ENCODE results near the gene ANO9.
"Not testable (repeated sequence)": the region's sequence is repeated elsewhere in the genome, so short reads cannot be mapped to it uniquely, and the experiment has no call there.

The ANO9 gene

DNA sequence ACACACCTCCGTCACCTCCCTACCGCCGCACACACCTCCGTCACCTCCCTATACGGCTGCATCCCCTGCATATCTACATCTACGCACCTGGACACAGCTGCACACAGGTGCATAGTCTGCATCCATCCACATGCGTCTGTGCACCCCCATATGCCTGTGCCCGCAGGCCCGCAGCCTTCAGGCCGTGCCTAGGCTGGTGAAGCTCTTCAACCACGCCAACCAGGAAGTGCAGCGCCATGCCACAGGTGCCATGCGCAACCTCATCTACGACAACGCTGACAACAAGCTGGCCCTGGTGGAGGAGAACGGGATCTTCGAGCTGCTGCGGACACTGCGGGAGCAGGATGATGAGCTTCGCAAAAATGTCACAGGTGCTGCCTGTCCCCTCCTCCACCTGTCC, 43.0 kb downstream of the ANO9 start:
- peak; percentile 38 to 69 for DNase-seq

DNA sequence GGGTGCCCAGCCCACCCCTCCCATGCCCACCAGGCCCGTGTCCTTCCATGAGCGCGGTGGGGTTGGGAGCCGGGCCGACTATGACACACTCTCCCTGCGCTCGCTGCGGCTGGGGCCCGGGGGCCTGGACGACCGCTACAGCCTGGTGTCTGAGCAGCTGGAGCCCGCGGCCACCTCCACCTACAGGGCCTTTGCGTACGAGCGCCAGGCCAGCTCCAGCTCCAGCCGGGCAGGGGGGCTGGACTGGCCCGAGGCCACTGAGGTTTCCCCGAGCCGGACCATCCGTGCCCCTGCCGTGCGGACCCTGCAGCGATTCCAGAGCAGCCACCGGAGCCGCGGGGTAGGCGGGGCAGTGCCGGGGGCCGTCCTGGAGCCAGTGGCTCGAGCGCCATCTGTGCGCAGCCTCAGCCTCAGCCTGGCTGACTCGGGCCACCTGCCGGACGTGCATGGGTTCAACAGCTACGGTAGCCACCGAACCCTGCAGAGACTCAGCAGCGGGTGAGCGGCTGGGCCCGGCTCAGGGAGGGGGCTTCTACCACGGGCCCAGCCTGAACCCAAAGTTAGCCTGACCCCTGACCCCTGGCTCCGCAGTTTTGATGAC, 44.8 kb downstream of the ANO9 start:
- peak; percentile 70 to 75 for DNase-seq

DNA sequence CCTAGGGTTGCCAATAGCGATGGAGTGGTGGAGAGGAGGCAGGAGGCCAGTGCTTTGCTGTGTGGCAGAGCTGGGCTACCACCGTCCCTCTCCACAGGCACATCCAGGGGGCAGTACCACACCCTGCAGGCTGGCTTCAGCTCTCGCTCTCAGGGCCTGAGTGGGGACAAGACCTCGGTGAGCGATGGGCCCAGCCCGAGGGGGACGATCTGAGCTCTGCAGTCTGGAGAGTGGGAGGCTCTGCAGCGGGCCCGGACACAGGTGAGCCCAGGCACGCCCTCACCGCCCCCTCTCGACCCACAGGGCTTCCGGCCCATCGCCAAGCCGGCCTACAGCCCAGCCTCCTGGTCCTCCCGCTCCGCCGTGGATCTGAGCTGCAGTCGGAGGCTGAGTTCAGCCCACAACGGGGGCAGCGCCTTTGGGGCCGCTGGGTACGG, 45.3 kb downstream of the ANO9 start:
- DNase-seq, result peak; percentile 26 to 53

DNA sequence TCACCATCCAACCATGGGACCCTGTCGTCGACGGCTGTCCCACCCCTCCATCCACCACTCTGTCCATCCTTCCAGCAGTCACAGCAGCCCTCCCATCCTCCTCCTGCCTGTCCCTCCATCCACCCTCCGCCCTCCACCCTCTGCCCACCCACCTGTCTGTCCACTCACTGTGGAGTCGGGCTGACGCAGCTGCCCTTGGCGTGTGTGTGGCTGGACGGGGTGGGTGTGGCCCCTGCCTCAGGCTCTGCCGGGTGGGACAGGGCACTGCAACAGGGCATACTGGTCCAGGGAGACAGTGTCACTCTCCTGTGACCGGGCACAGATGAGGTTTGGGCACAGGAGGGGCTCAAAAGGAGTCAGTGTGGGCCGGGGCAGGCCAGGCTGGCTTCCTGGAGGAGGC, 45.9 kb downstream of the ANO9 start:
- no peak for DNase-seq

DNA sequence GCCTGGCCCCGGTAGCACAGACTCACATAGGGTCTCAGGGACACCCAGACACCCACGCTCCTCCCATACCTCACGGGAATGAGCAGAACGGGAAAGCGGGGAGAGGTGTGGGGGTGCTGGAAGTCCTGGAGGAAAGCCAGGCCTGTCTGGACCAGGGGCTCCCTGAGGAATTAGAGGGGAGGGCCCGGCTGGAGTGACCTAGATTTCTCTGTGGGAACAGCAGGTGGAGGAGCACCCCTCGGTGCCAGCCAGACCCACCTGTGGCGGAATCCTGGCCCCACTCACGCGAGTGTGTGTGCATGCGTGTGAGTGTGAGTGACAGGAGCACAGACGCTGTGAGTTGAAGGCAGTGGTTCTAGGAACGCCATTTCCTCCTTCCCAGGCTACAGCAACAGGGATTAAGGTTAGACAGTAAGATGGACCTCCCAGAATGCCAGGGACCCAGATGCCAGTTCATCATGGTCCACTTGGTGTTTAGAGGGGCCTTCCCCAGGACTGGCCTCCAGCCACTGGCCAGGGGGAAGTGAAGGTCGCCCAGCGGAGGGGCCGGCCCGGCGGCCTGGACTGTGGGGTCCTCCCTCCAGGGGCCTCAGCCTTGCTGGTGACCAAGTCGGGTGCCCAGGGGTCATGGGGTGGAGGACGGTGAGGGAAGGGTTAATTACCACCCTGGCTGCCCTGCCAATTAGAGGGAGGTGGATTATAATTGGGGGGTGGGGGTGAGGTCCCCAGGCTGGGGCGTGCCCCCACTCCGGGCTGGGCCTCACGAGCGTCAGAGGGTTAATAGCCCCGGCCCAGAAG, 46.8 kb downstream of the ANO9 start:
- DNase-seq, result no peak

DNA sequence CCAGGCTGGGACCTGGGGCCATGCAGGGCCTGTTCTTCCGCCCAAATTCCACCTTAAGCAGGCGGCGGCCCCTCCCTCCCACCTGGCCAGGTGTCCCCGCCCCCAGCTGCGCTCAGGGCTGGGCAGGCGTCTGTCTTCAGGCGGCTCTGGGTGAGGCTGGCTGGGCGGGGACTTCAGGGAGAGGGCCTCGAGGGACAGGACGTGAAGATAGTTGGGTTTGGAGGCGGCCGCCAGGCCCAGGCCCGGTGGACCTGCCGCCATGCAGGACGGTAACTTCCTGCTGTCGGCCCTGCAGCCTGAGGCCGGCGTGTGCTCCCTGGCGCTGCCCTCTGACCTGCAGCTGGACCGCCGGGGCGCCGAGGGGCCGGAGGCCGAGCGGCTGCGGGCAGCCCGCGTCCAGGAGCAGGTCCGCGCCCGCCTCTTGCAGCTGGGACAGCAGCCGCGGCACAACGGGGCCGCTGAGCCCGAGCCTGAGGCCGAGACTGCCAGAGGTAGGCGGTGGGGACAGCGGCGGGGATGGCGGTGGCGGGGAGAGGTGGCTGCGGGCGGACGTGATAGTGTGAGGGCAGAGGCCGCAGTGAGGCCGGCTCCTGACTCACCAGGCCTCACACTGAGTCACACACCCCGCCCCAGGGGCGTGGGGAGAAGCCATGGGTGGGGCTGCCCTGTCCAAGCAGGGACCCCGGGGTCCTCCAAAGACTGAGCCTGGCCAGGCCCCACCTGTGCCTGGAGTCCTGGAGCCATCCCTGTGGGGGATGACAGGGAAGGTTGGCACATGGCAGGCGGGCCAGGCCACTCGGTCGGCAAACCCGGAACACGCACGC, 47.6 kb downstream of the ANO9 start, which contains the start of gene PKP3:
PKP3 (plus strand) TSS at position 176 of the 824 bp plus-strand sequence; CDS start at position 260, 84 bp downstream.
- DNase-seq, result no peak

DNA sequence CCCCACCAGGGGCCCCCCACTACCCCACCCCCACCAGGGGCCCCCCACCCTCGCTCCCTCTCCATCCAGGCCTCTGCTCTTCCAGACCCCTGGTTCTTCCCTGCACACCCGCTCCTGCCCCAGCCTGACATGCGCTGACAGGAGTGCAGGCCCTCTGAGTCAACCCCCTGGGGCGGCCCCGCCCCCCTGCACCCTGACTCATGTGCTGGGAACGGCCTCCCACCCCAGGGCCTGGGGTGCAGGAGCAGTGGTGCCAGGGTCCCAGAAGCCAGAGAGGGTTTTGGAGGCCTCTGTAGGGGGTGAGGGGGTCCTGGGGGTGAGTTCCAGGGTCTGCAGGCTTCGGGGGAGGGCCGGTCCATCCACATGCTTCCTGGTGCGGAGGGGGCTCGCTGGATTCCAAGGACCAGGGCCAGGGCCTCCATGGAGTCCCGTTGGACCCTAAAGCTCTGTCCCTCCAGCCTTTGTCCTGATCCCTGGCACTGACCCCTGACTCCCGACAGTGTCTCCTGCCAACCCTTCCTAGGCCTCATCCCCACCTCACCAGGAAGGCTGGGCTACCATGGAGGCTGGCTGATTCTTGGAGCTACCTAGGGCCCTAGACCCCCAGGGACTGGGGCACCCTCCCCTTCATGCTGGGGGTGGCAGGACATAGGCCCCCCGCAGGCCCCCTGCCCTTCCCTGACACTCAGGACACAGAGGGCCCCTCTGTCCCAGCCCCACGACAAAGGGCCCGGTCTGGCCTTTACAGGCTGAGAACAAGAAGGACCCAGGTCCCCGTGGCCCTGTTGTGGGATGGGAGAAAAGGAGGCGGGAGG, 48.4 kb downstream of the ANO9 start:
- no peak for DNase-seq

DNA sequence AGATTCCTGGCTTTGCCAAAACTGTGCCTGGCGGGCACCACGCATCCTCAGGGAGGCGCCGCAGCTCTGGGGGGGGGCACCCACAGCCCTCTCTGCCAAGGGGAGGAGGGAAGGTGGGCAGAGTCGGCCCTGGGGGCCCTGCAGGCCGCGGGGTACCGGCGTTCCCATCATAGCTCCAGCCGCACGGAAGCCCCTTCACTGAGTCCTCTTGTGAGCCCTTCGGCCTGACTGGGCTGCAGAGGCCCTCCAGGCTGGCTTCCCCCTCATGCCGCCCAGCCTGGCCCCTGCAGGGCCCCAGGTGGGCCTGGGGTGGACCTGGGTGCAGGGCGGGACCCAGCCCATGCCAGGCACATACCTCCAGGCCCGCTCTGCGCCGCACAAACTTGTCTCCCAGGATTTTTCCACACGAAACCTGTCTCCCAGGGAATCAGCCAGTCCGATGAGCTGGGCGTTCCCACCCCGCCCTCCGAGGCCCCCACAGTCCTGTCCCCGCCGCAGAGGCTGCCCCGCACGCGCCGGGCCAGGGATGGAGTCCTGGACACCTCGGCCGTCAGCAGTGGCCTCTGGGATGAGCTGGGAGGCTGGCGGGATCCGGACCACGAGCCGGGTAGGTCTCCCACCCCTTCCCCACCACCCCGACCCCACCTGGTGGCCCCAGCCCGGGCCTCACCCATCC, 49.6 kb downstream of the ANO9 start:
- no peak for DNase-seq

DNA sequence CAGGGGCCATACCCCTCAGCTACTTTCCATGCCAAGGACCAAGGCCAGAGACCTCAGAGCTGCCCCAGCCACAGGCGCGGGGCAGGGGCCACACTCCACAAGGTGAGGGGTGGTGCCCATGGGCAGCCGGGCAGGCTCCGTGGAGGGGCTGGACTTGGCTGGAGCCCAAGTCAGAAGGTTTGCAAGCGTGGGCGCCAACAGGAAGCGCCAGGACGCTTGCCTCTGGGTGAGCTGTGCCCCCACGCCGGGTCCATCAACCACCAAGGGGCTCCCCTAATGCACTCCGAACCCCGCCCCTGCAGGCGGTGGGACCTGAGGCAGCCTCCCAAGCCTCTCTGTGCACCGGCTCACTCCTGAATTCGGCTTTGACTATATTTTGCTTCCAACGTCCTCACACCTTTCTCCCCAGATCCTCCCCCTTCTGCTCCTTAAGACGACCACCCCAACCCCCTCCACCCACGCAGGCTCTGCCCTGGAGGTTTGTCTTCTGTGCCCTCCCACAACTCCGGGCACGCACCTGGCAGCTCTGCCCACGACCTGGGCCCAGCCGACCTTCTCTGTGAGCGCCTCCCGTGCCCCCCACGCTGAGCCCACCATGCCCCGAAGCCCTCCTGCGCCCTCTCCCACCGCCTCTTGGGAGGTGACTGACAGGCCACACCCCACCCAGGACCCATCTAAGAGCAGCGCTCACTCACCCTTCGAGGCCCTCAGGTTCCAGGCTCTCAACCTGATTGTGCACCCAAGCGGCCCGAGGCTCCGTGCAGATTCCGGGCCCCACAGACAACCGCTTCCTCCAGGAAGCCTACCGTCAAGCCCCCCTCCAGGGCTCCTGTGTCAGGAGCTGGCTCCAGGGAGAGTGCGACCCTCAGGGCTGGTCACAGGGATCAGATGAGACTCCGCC, 50.4 kb downstream of the ANO9 start:
- DNase-seq, result no peak

DNA sequence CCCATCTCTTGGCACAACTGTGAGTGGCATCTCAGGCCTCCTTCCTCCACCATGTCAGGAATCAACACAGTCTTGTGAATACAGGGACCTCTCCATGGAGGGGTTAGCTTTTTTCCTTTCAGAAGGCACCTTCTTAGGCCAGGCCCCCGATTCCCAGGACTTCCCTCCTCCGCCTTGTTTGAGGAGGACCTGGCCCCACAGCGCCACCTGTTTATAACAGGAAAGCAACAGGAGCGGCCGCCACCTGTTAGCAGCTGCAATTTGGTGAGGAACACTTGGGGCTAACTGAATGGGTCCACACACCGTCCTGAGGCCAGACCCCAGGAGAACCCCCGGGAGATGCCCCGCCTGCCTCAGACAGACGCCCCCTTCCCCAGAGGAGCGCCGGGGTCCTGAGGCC, 51.6 kb downstream of the ANO9 start:
- no peak for DNase-seq

DNA sequence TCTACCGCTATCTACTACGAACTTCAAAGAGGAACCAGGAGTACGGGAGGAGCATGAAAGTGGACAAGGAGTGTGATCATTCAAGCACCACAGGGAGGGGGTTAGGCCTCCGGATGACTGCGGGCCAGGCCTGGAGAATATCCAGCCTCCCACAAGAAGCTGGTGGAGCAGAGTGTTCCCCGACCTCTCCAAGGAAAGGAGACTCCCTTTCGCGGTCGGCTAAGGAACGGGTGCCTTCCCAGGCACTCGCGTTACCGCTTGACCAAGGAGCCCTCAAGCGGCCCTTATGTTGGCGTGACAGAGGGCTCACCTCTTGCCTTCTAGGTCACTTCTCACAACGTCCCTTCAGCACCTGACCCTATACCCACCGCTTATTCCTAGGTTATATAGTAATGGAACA, 52.4 kb downstream of the ANO9 start:
- not testable (repeated sequence) for DNase-seq

DNA sequence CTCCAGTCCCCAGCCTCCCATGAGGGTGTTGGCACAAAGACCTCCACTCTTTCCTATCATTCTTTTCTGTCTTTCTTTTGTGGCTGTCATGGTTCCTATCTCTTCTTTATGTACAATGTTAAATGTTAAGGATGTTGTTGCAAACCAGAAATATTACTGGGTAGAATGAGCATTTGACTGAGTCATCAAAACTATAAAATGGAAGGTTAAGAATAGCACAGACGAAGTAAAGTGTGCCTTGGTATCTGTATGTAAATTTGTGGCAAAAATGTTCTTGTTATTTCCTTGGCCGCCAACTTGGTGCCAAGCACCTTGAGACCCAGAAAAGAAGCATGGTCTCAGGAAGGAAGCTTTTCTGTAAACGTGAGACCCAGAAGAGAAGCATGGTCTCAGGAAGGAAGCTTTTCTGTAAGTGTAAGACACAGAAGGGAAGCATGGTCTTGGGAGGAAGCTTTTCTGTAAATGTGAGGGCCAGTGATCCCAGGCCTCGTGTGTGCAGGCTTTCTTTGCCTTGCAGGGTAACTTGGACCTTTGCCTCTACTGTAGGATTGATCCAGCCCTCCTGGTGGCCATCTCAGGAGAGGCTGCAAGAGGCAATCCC, 54.5 kb downstream of the ANO9 start:
- DNase-seq, result no peak

DNA sequence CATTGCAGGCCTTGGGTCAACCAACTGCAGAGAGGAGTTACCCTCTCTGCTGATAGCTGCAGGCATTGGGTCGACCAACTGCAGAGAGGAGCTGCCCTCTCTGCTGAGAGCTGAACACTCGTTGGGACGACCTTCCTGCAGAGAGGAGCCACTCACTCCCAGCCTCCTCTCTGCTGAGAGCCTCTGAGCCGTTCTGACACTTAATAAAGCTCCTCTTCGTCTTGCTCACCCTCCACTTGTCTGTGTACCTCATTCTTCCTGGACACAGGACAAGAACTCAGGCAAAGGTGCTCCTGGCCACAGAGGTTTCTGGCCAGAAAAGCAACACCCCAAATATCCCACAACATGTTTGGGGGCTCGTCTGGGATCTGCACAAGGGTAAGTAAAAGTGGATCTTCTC, 55.3 kb downstream of the ANO9 start:
- no peak for DNase-seq

DNA sequence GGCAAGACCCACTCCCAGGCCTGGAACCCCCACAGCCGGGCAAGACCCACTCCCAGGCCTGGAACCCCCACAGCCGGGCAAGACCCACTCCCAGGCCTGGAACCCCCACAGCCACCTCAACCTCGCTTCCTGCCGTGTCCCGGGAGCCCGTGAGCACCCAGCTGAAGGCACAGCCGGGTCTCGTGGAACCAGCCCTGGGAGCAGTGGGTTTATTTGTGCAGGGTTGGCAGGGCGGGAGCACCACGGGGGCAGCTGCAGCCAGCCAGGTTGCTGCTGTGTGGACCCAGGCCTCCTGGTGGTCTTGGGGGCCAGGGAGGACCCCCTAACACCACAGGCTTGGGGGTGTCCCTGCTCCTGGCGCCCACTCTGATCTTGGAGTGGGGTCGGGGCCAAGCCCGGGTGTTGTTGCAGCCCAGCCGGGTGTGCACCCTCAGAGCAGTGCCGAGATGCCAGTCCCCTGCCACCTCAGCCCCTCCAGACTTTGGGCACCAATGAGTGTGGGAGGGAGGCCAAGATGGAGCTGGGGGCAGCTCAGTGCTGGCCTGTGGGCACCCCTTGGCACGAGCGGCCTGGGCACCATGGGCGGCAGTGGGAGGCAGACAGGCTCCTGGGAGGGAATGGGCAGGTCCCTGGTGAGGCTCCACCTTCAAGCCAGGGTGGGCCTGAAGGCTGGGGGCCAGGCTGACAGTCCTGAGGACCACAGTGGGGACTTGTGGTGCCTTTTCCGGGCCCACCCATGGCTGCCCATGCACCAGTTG, 56.0 kb downstream of the ANO9 start:
- no peak for DNase-seq

DNA sequence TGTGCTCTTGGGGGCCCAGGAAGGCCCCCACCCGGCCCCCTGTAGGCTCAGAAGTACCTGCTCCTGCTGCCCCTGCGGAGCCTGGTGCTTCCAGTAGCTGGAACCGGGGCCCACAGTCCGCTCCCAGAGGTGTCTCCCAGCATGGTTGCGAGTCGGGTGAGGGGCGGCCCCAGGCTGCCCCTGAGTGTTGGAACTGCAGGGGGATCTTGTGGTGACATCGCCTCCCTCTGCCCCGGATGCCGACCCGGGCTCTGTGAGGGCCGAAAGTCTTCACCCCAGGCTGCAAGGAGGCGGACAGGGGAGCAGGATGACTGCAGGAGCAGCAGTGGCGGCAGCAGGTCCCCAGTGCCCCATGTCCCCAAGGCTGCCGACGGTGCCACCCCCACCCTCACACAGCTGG, 57.3 kb downstream of the ANO9 start:
- DNase-seq, result no peak

DNA sequence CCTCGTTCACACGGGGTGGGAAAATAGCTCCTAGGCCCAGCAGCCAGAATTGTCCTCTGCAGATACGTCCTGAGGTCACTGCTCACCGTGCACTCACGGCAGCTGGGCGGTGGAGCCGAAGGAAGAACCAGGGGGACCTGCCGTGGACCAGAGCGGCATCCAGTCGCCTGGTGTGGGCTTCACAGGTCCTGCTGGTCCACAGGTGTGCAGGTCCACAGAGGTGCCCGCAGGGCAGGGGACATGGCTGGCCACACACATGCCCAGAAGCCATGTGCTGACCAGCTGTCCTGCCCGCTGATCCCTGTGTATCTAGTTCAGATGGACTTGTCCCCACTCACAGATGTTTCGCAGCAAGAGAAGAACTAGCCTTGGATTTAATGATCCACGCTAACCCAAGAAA, 58.4 kb downstream of the ANO9 start:
- no peak for DNase-seq

DNA sequence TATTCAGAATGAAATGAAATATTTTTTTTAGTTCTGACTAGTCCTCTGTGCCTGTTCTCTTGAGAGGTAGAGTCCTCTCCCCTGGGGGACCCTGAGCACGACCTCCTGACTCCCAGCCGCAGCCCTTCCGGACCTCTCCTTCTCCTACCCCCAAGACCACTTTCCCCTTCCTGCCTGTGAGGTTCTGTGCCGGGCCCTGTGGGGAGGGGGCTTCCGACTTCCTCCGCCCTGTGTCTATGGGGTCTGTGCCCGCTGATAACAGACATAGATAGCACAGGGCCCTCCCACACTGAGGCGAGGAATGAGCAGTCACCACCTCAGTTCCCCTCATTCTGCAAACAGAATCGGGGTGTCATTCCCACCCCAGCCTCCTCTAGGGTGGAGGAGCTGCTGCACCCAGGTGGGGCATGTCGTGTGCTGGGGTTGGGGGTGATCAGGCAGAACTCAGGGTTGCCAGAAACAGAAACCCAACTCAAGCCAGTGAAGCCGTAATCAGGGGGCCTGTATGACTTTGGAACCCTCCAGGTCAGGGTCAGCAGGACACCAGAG, 59.7 kb downstream of the ANO9 start:
- no peak for DNase-seq

DNA sequence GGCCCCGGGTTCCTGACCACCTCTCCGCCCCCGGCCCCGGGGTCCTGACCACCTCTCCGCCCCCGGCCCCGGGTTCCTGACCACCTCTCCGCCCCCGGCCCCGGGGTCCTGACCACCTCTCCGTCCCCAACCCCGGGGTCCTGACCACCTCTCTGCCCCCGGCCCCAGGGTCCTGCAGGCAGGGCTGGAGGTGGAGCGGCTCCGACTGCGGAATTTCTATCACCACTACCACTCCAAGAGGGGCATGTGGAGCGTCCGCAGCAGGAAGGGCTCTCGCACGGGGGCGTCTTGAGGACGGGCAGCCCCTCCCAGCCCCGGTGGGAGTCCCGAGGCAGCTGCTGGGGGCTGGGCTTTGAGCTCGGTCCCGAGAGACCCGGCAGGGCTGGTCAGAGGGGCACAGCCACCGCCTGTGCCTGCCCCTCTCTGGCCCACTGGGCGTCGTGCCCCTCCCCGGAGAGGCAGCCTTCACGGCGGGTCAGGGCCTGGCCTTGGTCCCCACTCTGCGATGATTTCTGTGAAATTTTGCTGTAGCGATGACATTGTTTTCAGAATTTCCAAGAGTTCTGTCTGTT, 60.2 kb downstream of the ANO9 start:
- DNase-seq, result no peak

DNA sequence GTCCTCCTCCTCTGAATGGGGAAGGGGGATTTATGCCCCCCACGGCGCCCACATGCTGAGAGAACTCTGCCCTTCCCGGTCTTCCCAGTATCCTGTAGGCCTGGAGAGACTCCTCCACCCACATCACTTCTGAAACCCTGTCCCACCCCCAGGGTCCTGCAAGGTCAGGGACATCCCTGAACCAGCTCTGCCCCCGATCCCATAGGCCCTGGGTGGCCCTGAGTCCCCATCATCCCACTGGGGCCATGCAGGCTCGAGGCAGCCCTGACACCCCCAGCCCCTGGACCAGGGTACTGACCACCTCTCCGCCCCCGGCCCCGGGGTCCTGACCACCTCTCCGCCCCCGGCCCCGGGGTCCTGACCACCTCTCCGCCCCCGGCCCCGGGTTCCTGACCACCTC, 60.8 kb downstream of the ANO9 start:
- no peak for DNase-seq

All from Kasumi-1 (cell line).